ENCODE measurements around the gene THTPA. TPM values are rescaled to one million over a fixed set of nuclear protein-coding genes. Genes with fewer than 3 reads are reported as not detected.

Gene THTPA
- total and polyA plus RNA-seq, 2 donors (not counting 1 experiment from before 2014, with no cell fraction given), result 17.0 to 21.4 TPM

DNA sequence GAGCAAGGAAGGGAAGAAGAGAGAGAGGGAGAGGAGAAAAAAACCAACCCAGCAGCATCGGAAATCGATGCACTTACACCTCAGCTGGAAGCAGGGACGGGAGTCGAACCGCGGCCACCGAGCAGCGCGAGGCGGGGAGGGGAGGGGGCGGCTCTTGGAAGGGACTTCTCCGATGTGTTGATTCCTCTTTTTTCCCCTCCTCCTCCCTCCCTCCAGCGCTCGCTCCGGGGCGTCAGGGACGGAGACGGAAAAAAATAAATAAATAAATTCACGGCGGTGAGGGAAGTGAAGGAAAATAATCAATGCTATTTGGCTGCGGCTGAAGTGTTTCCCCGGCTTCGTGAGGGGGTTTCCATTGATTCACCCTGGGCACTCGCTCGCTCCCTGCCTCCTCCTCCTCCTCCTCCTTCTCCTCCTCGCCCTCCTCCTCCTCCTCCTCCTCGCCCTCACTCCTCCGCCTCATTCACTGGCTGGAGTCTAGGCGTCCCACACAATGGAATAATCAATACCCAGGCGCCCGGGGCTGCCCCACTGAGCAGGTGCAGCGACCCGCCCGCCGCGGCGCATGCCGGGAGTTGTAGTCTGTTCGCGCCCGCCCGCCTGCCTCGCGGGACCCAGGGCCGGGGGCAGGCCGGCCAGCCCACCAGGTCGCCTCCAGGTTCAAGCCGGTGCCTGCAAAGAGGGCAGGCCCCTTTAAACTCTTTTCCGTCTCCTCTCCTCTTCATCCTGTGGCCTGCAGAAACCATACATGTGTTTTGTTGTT, 4.6 kb upstream of the THTPA start, which contains the start of gene ZFHX2:
Gene ZFHX2 (minus strand): TSS at position 500 of the 763 bp plus-strand sequence. CDS start 16,440 bp downstream, outside the sequence.
- Histone ChIP-seq H3K9ac (ENCODE audit: low read length) (peak within 1 kb of the TSS; percentile 75), H3K4me3 (ENCODE audit: control extremely low read depth in 1 of 5, extremely low read depth in 1 of 5, insufficient read depth in 1 of 5, low read depth in 2 of 5, low read length in 4 of 5) (peak within 1 kb of the TSS; percentile 35 to 83 (median 78)), H3K4me2 (replicated peaks; ENCODE audit: low read depth, low read length, poor library complexity, severe bottlenecking) (peak within 1 kb of the TSS; percentile 97), H4K20me1 (ENCODE audit: control insufficient read depth, insufficient read depth, low read length, poor library complexity, severe bottlenecking) (no peaks in the 10 kb centered on the region), H3K79me2 (ENCODE audit: control insufficient read depth, insufficient read depth, low read length) (peaks cover 6% of the 10 kb centered on the region), H3K9me3 (ENCODE audit: control extremely low read depth in 1 of 3, control insufficient read depth in 2 of 3, insufficient read depth in 1 of 3, low read length in 2 of 3) (no peaks in the 10 kb centered on the region), H3K27ac (ENCODE audit: low read length in 2 of 2) (peak within 1 kb of the TSS; percentile 23 to 69), H3K36me3 (replicated peaks in 1 of 2; ENCODE audit: control extremely low read depth in 1 of 2, control insufficient read depth in 1 of 2, extremely low read depth in 1 of 2, insufficient read depth in 2 of 2, low read length in 1 of 2) (no peaks in the 10 kb centered on the region), H3K27me3 (replicated peaks in 1 of 4; ENCODE audit: control extremely low read depth in 1 of 4, control insufficient read depth in 3 of 4, insufficient read depth in 4 of 4, low read length in 3 of 4) (peaks cover 0 to 16% (median 7%) of the 10 kb centered on the region in 4 experiments), H2AFZ (ENCODE audit: insufficient read depth, low read depth, low read length, poor library complexity, severe bottlenecking) (peak within 1 kb of the TSS; percentile 95), H3K4me1 (ENCODE audit: control insufficient read depth in 2 of 2, insufficient read depth in 2 of 2, low read length in 2 of 2) (peaks cover 13 to 24% of the 10 kb centered on the region in 2 donors)
- intact Hi-C loops (cut with micrococcal nuclease), result loop anchor here (1.0 to 10.0 kb wide), 7 partner anchors 12 to 663 kb away; partner anchors contain the start of genes ACIN1, AP1G2, C14orf119 and CHMP4A
- H3K4me1 Mint-ChIP-seq, result peaks cover 21% of the 10 kb centered on the region
- ChIA-PET CTCF (interaction anchor here (1.8 to 2.7 kb wide), 3 partner anchors 10 to 73 kb away, joined by 6 to 27 read pairs (median 10); no protein-coding TSS in a partner anchor), POLR2A (interaction anchor here (0.6 to 0.8 kb wide), 7 partner anchors 10 to 1628 kb away, joined by 3 to 7 read pairs (median 4); partner anchors contain the start of gene KHNYN)
- peak; percentile 78 for DNase-seq
- ATAC-seq (ENCODE audit: low read depth), result peak; percentile 53
- no peak within 1 kb of the TSS for H3K4me3 Mint-ChIP-seq
- H3K9me3 Mint-ChIP-seq (ENCODE audit: insufficient read depth), result no peaks in the 10 kb centered on the region
- peak within 1 kb of the TSS; percentile 61 for H3K27ac Mint-ChIP-seq
- H3K27me3 Mint-ChIP-seq, result no peaks in the 10 kb centered on the region
- TF ChIP-seq EZH2 (IDR thresholded peaks at IDR 0.05; ENCODE audit: borderline replicate concordance, insufficient read depth, low read depth, low read length, poor library complexity, severe bottlenecking), result no peak
- TF ChIP-seq, protein P1, sequence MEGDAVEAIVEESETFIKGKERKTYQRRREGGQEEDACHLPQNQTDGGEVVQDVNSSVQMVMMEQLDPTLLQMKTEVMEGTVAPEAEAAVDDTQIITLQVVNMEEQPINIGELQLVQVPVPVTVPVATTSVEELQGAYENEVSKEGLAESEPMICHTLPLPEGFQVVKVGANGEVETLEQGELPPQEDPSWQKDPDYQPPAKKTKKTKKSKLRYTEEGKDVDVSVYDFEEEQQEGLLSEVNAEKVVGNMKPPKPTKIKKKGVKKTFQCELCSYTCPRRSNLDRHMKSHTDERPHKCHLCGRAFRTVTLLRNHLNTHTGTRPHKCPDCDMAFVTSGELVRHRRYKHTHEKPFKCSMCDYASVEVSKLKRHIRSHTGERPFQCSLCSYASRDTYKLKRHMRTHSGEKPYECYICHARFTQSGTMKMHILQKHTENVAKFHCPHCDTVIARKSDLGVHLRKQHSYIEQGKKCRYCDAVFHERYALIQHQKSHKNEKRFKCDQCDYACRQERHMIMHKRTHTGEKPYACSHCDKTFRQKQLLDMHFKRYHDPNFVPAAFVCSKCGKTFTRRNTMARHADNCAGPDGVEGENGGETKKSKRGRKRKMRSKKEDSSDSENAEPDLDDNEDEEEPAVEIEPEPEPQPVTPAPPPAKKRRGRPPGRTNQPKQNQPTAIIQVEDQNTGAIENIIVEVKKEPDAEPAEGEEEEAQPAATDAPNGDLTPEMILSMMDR (IDR thresholded peaks at IDR 0.05), result no peak
- WGBS (ENCODE audit: insufficient coverage), result 0% methylated on average over 22 of the region's 49 CpGs
